ENCODE results near the gene C1orf159.

Gene C1orf159

GRCh38 chr1:1055841-1056736, 59.8 kb downstream of the C1orf159 start:
- no peak for DNase-seq (ENCODE audit: low read depth in 1 of 2, low spot score in 1 of 2)
- in situ Hi-C loops (cut with HindIII; ENCODE audit: low pct_unique_long_range_greater_than_20kb, low sequenced_read_pairs), result no loop called here
- no peak for TF ChIP-seq JUND (IDR thresholded peaks at IDR 0.05; ENCODE audit: low read depth)

- TF ChIP-seq JUND (IDR thresholded peaks at IDR 0.05; ENCODE audit: low read depth), result no peak
- no peak for DNase-seq (ENCODE audit: low read depth in 1 of 2, low spot score in 1 of 2)
- in situ Hi-C loops (cut with HindIII; ENCODE audit: low pct_unique_long_range_greater_than_20kb, low sequenced_read_pairs), result no loop called here
These were observed 60.9 kb downstream of the C1orf159 start for GRCh38 chr1:1054971-1055370.

GRCh38 chr1:1054099-1054700, 61.7 kb downstream of the C1orf159 start:
- TF ChIP-seq JUND (IDR thresholded peaks at IDR 0.05; ENCODE audit: low read depth), result no peak
- in situ Hi-C loops (cut with HindIII; ENCODE audit: low pct_unique_long_range_greater_than_20kb, low sequenced_read_pairs), result no loop called here
- no peak for DNase-seq (ENCODE audit: low read depth in 1 of 2, low spot score in 1 of 2)

- no peak for TF ChIP-seq JUND (IDR thresholded peaks at IDR 0.05; ENCODE audit: low read depth)
- in situ Hi-C loops (cut with HindIII; ENCODE audit: low pct_unique_long_range_greater_than_20kb, low sequenced_read_pairs), result no loop called here
- no peak for DNase-seq (ENCODE audit: low read depth in 1 of 2, low spot score in 1 of 2)
These were observed 62.2 kb downstream of the C1orf159 start for GRCh38 chr1:1053682-1054081.

- DNase-seq (ENCODE audit: low read depth in 1 of 2, low spot score in 1 of 2), result no peak
- TF ChIP-seq JUND (IDR thresholded peaks at IDR 0.05; ENCODE audit: low read depth), result no peak
- in situ Hi-C loops (cut with HindIII; ENCODE audit: low pct_unique_long_range_greater_than_20kb, low sequenced_read_pairs), result no loop called here
These were observed 62.9 kb downstream of the C1orf159 start for GRCh38 chr1:1053022-1053421.

- TF ChIP-seq JUND (IDR thresholded peaks at IDR 0.05; ENCODE audit: low read depth), result no peak
- in situ Hi-C loops (cut with HindIII; ENCODE audit: low pct_unique_long_range_greater_than_20kb, low sequenced_read_pairs), result no loop called here
- DNase-seq (ENCODE audit: low read depth in 1 of 2, low spot score in 1 of 2), result no peak
These were observed 63.7 kb downstream of the C1orf159 start for GRCh38 chr1:1052003-1052840.

GRCh38 chr1:1051127-1051810, 64.6 kb downstream of the C1orf159 start:
- TF ChIP-seq JUND (IDR thresholded peaks at IDR 0.05; ENCODE audit: low read depth), result no peak
- no peak for DNase-seq (ENCODE audit: low read depth in 1 of 2, low spot score in 1 of 2)
- in situ Hi-C loops (cut with HindIII; ENCODE audit: low pct_unique_long_range_greater_than_20kb, low sequenced_read_pairs), result no loop called here

GRCh38 chr1:1050577-1051052, 65.3 kb downstream of the C1orf159 start:
- TF ChIP-seq JUND (IDR thresholded peaks at IDR 0.05; ENCODE audit: low read depth), result no peak

GRCh38 chr1:1049318-1050165, 66.3 kb downstream of the C1orf159 start:
- in situ Hi-C loops (cut with HindIII; ENCODE audit: low pct_unique_long_range_greater_than_20kb, low sequenced_read_pairs), result no loop called here
- no peak for DNase-seq (ENCODE audit: low read depth in 1 of 2, low spot score in 1 of 2)
- no peak for TF ChIP-seq JUND (IDR thresholded peaks at IDR 0.05; ENCODE audit: low read depth)

More at GRCh38 chr1:1050577-1051052, 65.3 kb downstream of the C1orf159 start:
- in situ Hi-C loops (cut with HindIII; ENCODE audit: low pct_unique_long_range_greater_than_20kb, low sequenced_read_pairs), result no loop called here
- DNase-seq (ENCODE audit: low read depth in 1 of 2, low spot score in 1 of 2), result no peak

GRCh38 chr1:1048765-1049164, 67.1 kb downstream of the C1orf159 start:
- in situ Hi-C loops (cut with HindIII; ENCODE audit: low pct_unique_long_range_greater_than_20kb, low sequenced_read_pairs), result no loop called here
- TF ChIP-seq JUND (IDR thresholded peaks at IDR 0.05; ENCODE audit: low read depth), result no peak
- no peak for DNase-seq (ENCODE audit: low read depth in 1 of 2, low spot score in 1 of 2)

- in situ Hi-C loops (cut with HindIII; ENCODE audit: low pct_unique_long_range_greater_than_20kb, low sequenced_read_pairs), result no loop called here
- TF ChIP-seq JUND (IDR thresholded peaks at IDR 0.05; ENCODE audit: low read depth), result no peak
These were observed 67.9 kb downstream of the C1orf159 start for GRCh38 chr1:1047963-1048362.

More at GRCh38 chr1:1047963-1048362, 67.9 kb downstream of the C1orf159 start:
- DNase-seq (ENCODE audit: low read depth in 1 of 2, low spot score in 1 of 2), result no peak
